ENCODE data around the gene GPR27.

Gene GPR27

GRCh38 chr3:71710906-71711494 is 42.7 kb upstream of the GPR27 start:
- peak; percentile 26 for DNase-seq (ENCODE audit: low read depth)

DNA sequence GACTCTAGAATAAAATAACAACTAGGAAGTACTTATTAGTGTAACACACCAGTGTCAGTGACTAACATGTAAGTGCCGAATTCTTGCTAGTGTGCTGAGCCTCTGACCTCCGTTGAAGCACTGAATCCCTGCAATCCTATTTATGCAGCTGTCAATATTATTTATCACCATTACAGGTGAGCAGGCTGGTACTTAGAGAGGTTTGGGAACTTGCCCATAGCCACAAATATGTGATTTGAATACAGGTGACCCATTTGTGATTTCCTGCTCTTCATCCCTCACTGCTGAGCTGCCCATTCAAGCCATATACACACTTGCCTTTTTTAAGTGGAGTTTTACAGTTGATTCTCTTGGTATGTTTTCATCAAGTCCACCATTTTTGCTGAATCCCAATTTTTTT is 40.6 kb upstream of the GPR27 start:
- TF ChIP-seq, protein P1, sequence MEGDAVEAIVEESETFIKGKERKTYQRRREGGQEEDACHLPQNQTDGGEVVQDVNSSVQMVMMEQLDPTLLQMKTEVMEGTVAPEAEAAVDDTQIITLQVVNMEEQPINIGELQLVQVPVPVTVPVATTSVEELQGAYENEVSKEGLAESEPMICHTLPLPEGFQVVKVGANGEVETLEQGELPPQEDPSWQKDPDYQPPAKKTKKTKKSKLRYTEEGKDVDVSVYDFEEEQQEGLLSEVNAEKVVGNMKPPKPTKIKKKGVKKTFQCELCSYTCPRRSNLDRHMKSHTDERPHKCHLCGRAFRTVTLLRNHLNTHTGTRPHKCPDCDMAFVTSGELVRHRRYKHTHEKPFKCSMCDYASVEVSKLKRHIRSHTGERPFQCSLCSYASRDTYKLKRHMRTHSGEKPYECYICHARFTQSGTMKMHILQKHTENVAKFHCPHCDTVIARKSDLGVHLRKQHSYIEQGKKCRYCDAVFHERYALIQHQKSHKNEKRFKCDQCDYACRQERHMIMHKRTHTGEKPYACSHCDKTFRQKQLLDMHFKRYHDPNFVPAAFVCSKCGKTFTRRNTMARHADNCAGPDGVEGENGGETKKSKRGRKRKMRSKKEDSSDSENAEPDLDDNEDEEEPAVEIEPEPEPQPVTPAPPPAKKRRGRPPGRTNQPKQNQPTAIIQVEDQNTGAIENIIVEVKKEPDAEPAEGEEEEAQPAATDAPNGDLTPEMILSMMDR (conservative IDR thresholded peaks at IDR 0.05; ENCODE audit: low read depth, low read length), result no peak
- DNase-seq (ENCODE audit: low read depth), result no peak
- H3K4me3 ChIP-seq (ENCODE audit: low read length), result no peak overlapping the region

More at GRCh38 chr3:71710906-71711494, 42.7 kb upstream of the GPR27 start:
- H3K4me3 ChIP-seq (ENCODE audit: low read length), result no peak overlapping the region
- TF ChIP-seq, protein P1 (conservative IDR thresholded peaks at IDR 0.05; ENCODE audit: low read depth, low read length), result peak; percentile 64

- DNase-seq (ENCODE audit: low read depth), result no peak
Observed at GRCh38 chr3:71714595-71714994, 39.1 kb upstream of the GPR27 start.

DNA sequence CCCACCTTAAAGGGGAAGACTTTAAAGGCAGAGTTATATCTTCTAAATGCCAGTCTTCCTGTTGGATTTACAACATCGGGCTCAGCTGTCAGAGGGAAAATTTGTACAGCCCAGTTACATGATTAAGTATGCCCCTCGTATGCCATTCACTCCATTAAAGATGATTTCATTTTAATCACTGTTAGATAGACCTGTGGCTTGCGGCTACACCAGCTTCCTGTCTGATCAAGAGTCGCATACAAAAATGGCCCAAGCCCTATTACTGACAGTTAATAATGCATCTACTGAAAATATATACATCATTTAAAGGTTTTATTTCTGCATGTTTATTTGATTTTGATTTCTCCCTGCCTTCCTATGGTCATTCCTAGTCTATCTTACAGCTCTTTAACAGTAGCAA is 35.6 kb upstream of the GPR27 start:
- TF ChIP-seq, protein P1 (conservative IDR thresholded peaks at IDR 0.05; ENCODE audit: low read depth, low read length), result no peak
- no peak overlapping the region for H3K4me3 ChIP-seq (ENCODE audit: low read length)
- no peak for DNase-seq (ENCODE audit: low read depth)

More at GRCh38 chr3:71714595-71714994, 39.1 kb upstream of the GPR27 start:
- TF ChIP-seq, protein P1 (conservative IDR thresholded peaks at IDR 0.05; ENCODE audit: low read depth, low read length), result no peak
- no peak overlapping the region for H3K4me3 ChIP-seq (ENCODE audit: low read length)

DNA sequence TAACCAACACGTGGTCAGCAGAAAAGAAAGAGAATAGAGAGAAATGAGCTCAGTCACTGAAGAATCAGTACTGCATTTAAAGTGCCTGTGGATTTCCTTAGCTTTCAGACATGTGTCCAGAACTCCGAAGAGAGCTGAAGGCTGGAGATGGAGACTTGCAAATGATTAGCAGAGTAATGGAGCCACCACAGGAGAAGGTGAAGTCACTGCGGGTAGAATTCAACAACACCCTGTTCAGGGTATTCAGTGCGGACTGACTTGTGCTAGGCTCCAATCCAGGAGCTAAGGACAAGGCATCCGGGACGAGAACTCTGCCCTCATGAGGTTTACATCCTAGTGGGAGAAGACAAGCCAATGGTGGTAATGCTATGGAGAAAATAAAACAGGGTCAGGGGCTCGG is 32.7 kb upstream of the GPR27 start:
- TF ChIP-seq, protein P1 (conservative IDR thresholded peaks at IDR 0.05; ENCODE audit: low read depth, low read length), result no peak
- no peak overlapping the region for H3K4me3 ChIP-seq (ENCODE audit: low read length)
- no peak for DNase-seq (ENCODE audit: low read depth)

GRCh38 chr3:71721651-71722157 is 32.0 kb upstream of the GPR27 start:
- DNase-seq (ENCODE audit: low read depth), result no peak
- no peak overlapping the region for H3K4me3 ChIP-seq (ENCODE audit: low read length)
- TF ChIP-seq, protein P1 (conservative IDR thresholded peaks at IDR 0.05; ENCODE audit: low read depth, low read length), result no peak

DNA sequence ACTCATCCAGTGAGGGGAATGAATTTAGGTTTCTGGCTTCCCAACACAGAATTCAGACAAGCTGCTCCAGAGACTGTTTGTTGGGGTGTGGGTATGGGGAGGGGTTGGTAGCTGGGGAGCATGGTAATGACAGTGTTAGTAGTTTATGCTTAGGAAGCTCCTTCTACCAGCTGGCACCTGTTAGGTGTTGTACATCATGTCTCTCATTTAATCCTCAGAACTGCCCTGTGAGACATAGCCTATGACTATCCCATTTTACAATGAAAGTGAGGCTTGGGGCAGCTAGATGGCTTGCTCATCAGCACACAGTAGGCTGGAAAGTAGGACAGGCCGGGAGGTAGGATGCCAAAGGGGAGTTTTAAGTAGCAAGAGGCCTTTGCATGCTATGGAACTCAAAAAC is 31.0 kb upstream of the GPR27 start:
- no peak for DNase-seq (ENCODE audit: low read depth)
- TF ChIP-seq, protein P1 (conservative IDR thresholded peaks at IDR 0.05; ENCODE audit: low read depth, low read length), result no peak
- no peak overlapping the region for H3K4me3 ChIP-seq (ENCODE audit: low read length)
